ENCODE data around the gene ASB16.

- TF ChIP-seq CTCF (conservative IDR thresholded peaks at IDR 0.05 in 1 of 2, IDR thresholded peaks at IDR 0.05 in 1 of 2; ENCODE audit: low read depth in 1 of 2, low read length in 2 of 2) (no peak), EZH2 (IDR thresholded peaks at IDR 0.05; ENCODE audit: low read length, missing control alignments) (no peak)
Measured at GRCh38 chr17:44122816-44123355, 47.6 kb upstream of the ASB16 start.
